Measurements from ENCODE around the gene CASP7. TPM values are rescaled to one million over a fixed set of nuclear protein-coding genes. Genes with fewer than 3 reads are reported as not detected.
"Not testable (repeated sequence)": the region's sequence is repeated elsewhere in the genome, so short reads cannot be mapped to it uniquely, and the experiment has no call there.

Gene CASP7
- total RNA-seq, 1 experiment from 2014 or later, result 4.7 TPM

DNA sequence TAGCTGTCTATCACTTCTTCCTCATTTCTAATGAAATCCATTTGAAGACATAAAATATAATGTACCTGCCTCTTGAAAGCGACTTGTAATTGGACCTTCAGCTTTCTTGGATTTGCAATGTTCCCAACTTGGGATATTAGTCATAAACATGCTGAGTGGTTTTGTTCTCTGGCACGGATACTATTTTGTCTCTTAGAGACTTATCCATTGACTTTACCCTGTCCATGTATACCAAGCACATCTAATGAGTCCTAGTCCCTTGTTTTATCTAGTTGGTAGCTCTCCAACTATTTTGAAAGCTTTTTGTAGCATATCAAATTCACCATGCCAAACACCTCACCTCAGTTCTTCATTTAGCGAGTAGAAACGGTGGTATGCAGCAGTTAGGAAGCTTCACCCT is 90.6 kb downstream of the CASP7 start:
- Histone ChIP-seq H4K91ac (ENCODE audit: insufficient read length, low read depth, low read length) (no peak overlapping the region), H3K9me3 (ENCODE audit: control insufficient read depth, low read depth, low read length) (no peaks in the 10 kb centered on the region), H2BK20ac (ENCODE audit: low read depth, low read length, poor library complexity, severe bottlenecking) (no peak overlapping the region), H3K27ac (ENCODE audit: insufficient read length, low read depth, low read length) (no peak overlapping the region), H3K4me1 (ENCODE audit: insufficient read depth, low read length) (no peaks in the 10 kb centered on the region), H3K18ac (ENCODE audit: insufficient read length, low read depth, low read length) (no peak overlapping the region), H4K8ac (replicated peaks; ENCODE audit: insufficient read length, low read depth, low read length) (no peak overlapping the region), H3K4ac (ENCODE audit: low read depth, low read length) (no peak overlapping the region), H2BK15ac (ENCODE audit: low read depth, low read length) (no peak overlapping the region), H2AK5ac (ENCODE audit: insufficient read length, low read length) (no peak overlapping the region), H3T11ph (ENCODE audit: low read length) (no peak overlapping the region), H3K23ac (ENCODE audit: insufficient read length, low read depth, low read length) (no peak overlapping the region), H3K9ac (ENCODE audit: extremely low read depth, insufficient read length, low read length) (no peak overlapping the region), H2AFZ (ENCODE audit: low read length) (no peak overlapping the region), H3K79me1 (ENCODE audit: insufficient read depth, low read depth, low read length, poor library complexity, severe bottlenecking) (no peaks in the 10 kb centered on the region), H3K56ac (ENCODE audit: insufficient read length, low read depth, low read length) (no peak overlapping the region), H3K4me2 (ENCODE audit: insufficient read depth, insufficient read length, low read length) (no peak overlapping the region), H4K20me1 (ENCODE audit: control insufficient read depth, insufficient read depth, insufficient read length) (no peaks in the 10 kb centered on the region), H2BK5ac (ENCODE audit: insufficient read length, low read length) (no peak overlapping the region), H2BK120ac (ENCODE audit: low read depth, low read length, poor library complexity, severe bottlenecking) (no peak overlapping the region), H3K79me2 (ENCODE audit: insufficient read depth, low read length) (no peaks in the 10 kb centered on the region), H2BK12ac (ENCODE audit: insufficient read length, low read depth, low read length) (no peak overlapping the region), H4K5ac (ENCODE audit: insufficient read length, low read depth, low read length) (no peak overlapping the region), H3K23me2 (ENCODE audit: insufficient read length, low read depth, low read length, poor library complexity, severe bottlenecking) (no peaks in the 10 kb centered on the region), H3K14ac (ENCODE audit: insufficient read depth, low read length) (no peak overlapping the region), H3K27me3 (ENCODE audit: insufficient read depth, low read length) (no peaks in the 10 kb centered on the region)
- DNase-seq, result no peak
- Mint-ChIP-seq H3K27ac (no peak overlapping the region), H3K4me1 (no peaks in the 10 kb centered on the region), H3K27me3 (ENCODE audit: low read depth) (no peaks in the 10 kb centered on the region; the same call in 1 of the 2 replicates), H3K9me3 (no peaks in the 10 kb centered on the region), H3K4me3 (no peak overlapping the region), H3K36me3 (ENCODE audit: insufficient read depth in 1 of 3, low read depth in 3 of 3) (no peaks in the 10 kb centered on the region)
- WGBS (ENCODE audit: extremely low coverage, insufficient read length, low lambda C conversion rate), result no CpG with 5 or more reads among the region's 4 CpGs
- TF ChIP-seq, protein P1, sequence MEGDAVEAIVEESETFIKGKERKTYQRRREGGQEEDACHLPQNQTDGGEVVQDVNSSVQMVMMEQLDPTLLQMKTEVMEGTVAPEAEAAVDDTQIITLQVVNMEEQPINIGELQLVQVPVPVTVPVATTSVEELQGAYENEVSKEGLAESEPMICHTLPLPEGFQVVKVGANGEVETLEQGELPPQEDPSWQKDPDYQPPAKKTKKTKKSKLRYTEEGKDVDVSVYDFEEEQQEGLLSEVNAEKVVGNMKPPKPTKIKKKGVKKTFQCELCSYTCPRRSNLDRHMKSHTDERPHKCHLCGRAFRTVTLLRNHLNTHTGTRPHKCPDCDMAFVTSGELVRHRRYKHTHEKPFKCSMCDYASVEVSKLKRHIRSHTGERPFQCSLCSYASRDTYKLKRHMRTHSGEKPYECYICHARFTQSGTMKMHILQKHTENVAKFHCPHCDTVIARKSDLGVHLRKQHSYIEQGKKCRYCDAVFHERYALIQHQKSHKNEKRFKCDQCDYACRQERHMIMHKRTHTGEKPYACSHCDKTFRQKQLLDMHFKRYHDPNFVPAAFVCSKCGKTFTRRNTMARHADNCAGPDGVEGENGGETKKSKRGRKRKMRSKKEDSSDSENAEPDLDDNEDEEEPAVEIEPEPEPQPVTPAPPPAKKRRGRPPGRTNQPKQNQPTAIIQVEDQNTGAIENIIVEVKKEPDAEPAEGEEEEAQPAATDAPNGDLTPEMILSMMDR (conservative IDR thresholded peaks at IDR 0.05), result no peak

DNA sequence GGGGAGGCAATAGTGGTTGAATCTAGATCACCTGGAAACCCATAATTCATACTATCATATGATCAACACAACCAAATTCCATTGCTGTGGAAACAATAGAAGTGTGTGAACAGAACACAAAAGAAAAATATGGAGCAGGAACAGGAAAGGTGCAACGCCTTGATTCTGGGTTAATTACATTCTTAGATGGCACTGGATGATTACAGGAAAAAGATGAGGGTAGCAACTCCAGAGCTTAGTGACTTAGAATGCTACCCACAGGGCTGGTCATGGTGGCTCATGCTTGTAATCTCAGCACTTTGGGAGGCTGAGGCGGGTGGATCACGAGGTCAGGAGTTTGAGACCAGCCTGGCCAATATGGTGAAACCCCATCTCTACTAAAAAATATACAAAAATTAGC is 91.4 kb downstream of the CASP7 start:
- not testable (repeated sequence) for H3K23ac ChIP-seq (ENCODE audit: insufficient read length, low read depth, low read length); H3K9ac ChIP-seq (ENCODE audit: extremely low read depth, insufficient read length, low read length); H3K14ac ChIP-seq (ENCODE audit: insufficient read depth, low read length); H3K9me3 Mint-ChIP-seq; H2BK5ac ChIP-seq (ENCODE audit: insufficient read length, low read length); H3K9me3 ChIP-seq (ENCODE audit: control insufficient read depth, low read depth, low read length); H2AFZ ChIP-seq (ENCODE audit: low read length); H4K5ac ChIP-seq (ENCODE audit: insufficient read length, low read depth, low read length); H3T11ph ChIP-seq (ENCODE audit: low read length); H4K91ac ChIP-seq (ENCODE audit: insufficient read length, low read depth, low read length); H3K4ac ChIP-seq (ENCODE audit: low read depth, low read length); H3K23me2 ChIP-seq (ENCODE audit: insufficient read length, low read depth, low read length, poor library complexity, severe bottlenecking); H3K36me3 Mint-ChIP-seq (ENCODE audit: insufficient read depth in 1 of 3, low read depth in 3 of 3); H3K18ac ChIP-seq (ENCODE audit: insufficient read length, low read depth, low read length); H3K79me1 ChIP-seq (ENCODE audit: insufficient read depth, low read depth, low read length, poor library complexity, severe bottlenecking); H4K20me1 ChIP-seq (ENCODE audit: control insufficient read depth, insufficient read depth, insufficient read length); H3K4me1 ChIP-seq (ENCODE audit: insufficient read depth, low read length); H2BK120ac ChIP-seq (ENCODE audit: low read depth, low read length, poor library complexity, severe bottlenecking); H3K79me2 ChIP-seq (ENCODE audit: insufficient read depth, low read length); H2AK5ac ChIP-seq (ENCODE audit: insufficient read length, low read length); H2BK15ac ChIP-seq (ENCODE audit: low read depth, low read length); H3K27ac ChIP-seq (ENCODE audit: insufficient read length, low read depth, low read length); H2BK20ac ChIP-seq (ENCODE audit: low read depth, low read length, poor library complexity, severe bottlenecking); DNase-seq; H2BK12ac ChIP-seq (ENCODE audit: insufficient read length, low read depth, low read length); H3K27ac Mint-ChIP-seq; H3K4me3 Mint-ChIP-seq; H3K4me2 ChIP-seq (ENCODE audit: insufficient read depth, insufficient read length, low read length); H4K8ac ChIP-seq (replicated peaks; ENCODE audit: insufficient read length, low read depth, low read length); H3K27me3 ChIP-seq (ENCODE audit: insufficient read depth, low read length); H3K27me3 Mint-ChIP-seq (ENCODE audit: low read depth); H3K4me1 Mint-ChIP-seq; H3K56ac ChIP-seq (ENCODE audit: insufficient read length, low read depth, low read length)
- no CpG with 5 or more reads among the region's 3 CpGs for whole genome bisulfite sequencing (ENCODE audit: extremely low coverage, insufficient read length, low lambda C conversion rate)

Data from H9 (cell line).